Body of pancreas (tissue), 4 donors: ENCODE measurements around the gene MCF2. TPM values are rescaled to one million over a fixed set of nuclear protein-coding genes. Genes with fewer than 3 reads are reported as not detected.

Experiments used
- ATAC-seq: fragments of 150-250 bp; one replicate; pipeline ENCODE4 v1.9.1; 2016
- DNase-seq, 4 donors: peaks; one replicate each; pipeline ENCODE4 v3.0.0-alpha.2; 2019
- H3K27ac ChIP-seq, 4 donors: fragments of 200-600 bp; sonication (generic); 1 replicate in 3 of 4; 2 replicates in 1 of 4; pipeline versions ENCODE4 v1.5.1 to v1.6.1; 2016 to 2019; ENCODE audit warnings: mild to moderate bottlenecking in 1 of 4, mixed read lengths in 1 of 4, moderate library complexity in 1 of 4
- H3K27me3 ChIP-seq, 2 donors: fragments of 200-600 bp; sonication (generic); one replicate each; pipeline ENCODE4 v1.6.0; 2016; ENCODE audit warnings: mild to moderate bottlenecking in 1 of 2
- H3K36me3 ChIP-seq, 2 donors: fragments of 200-600 bp; sonication (generic); replicated peaks in 1 of 2; 2 replicates each; pipeline ENCODE4 v1.5.1; 2016; ENCODE audit warnings: low read depth in 2 of 2; ENCODE audit not compliant: insufficient read depth in 1 of 2
- H3K4me1 ChIP-seq: fragments of 200-600 bp; sonication (generic); one replicate; pipeline ENCODE4 v1.6.0; 2016
- H3K4me3 ChIP-seq, 2 donors: fragments of 200-600 bp; sonication (generic); 1 replicate in 1 of 2; 2 replicates in 1 of 2; pipeline ENCODE4 v1.5.1; 2016 to 2019
- H3K9me3 ChIP-seq, 3 donors: fragments of 200-600 bp; sonication (generic); 1 replicate in 2 of 3; 2 replicates in 1 of 3; pipeline ENCODE4 v1.5.1; 2016
- POLR2A ChIP-seq, 3 donors: fragments of 450-650 bp; IDR thresholded peaks; one replicate each; pipeline ENCODE4 v1.6.1; 2016; ENCODE audit warnings: antibody characterized with exemption in 3 of 3, mild to moderate bottlenecking in 2 of 3
- WGBS, 2 donors: methylation state at CpG; one replicate each; pipeline ENCODE4 v1.1.5; 2017; 5-methylcytosine and 5-hydroxymethylcytosine counted together
- intact Hi-C: fragments of 100-400 bp; cut with DNase I; formaldehyde crosslinking; loops from one replicate; pipeline ENCODE4 v1.15.1; 2023
- total RNA-seq, 2 donors: library from RNA; depleted of rRNA; stranded (reverse); fragments of >200 nt; gene quantifications; one replicate each; pipeline ENCODE4 v1.1.0, GENCODE V29; 2016
- TF ChIP-seq, protein P1 (sequence below), 7 experiments: fragments of 450-650 bp in 4 of 7; fragments of 200-600 bp in 3 of 7; sonication (generic) in 3 of 7; IDR thresholded peaks; one replicate each; pipeline ENCODE4 v1.5.1; 2016 to 2019; ENCODE audit warnings: antibody characterized with exemption in 7 of 7

Gene MCF2
- total RNA-seq, 2 donors from 2014 or later: 0.33 to 0.78 TPM

DNA sequence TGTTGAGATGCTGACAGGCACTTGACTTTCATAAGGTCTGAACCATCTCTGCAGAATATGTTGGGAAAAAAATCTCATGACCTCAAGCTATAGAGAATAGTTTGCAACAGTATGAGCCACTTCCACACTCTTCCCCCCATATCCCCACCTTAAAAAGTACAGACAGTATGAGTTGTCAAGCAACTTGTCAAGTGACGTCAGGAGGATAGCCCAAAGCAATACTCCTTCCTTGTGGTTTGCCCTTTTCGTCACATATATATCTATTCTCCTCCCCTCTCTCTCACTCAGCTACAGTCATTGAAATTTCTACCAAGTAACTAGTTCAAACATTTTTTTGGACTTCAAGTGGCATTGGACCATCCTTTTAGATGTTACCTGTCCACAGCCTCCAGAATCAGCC is 67.7 kb downstream of the MCF2 start:
- Histone ChIP-seq H3K36me3 (no peaks in the 10 kb centered on the region), H3K9me3 (no peaks in the 10 kb centered on the region), H3K27ac (no peak overlapping the region), H3K27me3 (no peaks in the 10 kb centered on the region), H3K4me3 (no peak overlapping the region), H3K4me1 (no peaks in the 10 kb centered on the region)
- 73 to 79% methylated on average over 2 of the region's 2 CpGs for whole genome bisulfite sequencing, 2 donors
- ATAC-seq (no peak), DNase-seq (no peak)
- intact Hi-C loops: no loop called here
- TF ChIP-seq, protein P1, sequence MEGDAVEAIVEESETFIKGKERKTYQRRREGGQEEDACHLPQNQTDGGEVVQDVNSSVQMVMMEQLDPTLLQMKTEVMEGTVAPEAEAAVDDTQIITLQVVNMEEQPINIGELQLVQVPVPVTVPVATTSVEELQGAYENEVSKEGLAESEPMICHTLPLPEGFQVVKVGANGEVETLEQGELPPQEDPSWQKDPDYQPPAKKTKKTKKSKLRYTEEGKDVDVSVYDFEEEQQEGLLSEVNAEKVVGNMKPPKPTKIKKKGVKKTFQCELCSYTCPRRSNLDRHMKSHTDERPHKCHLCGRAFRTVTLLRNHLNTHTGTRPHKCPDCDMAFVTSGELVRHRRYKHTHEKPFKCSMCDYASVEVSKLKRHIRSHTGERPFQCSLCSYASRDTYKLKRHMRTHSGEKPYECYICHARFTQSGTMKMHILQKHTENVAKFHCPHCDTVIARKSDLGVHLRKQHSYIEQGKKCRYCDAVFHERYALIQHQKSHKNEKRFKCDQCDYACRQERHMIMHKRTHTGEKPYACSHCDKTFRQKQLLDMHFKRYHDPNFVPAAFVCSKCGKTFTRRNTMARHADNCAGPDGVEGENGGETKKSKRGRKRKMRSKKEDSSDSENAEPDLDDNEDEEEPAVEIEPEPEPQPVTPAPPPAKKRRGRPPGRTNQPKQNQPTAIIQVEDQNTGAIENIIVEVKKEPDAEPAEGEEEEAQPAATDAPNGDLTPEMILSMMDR (IDR thresholded peaks at IDR 0.05): no peak
- TF ChIP-seq POLR2A (IDR thresholded peaks at IDR 0.05): no peak

GRCh38 chrX:139639253-139639652 is 68.7 kb downstream of the MCF2 start:
- no peaks in the 10 kb centered on the region for H3K9me3 ChIP-seq
- no peaks in the 10 kb centered on the region for H3K36me3 ChIP-seq
- 75 to 82% methylated on average over 8 of the region's 8 CpGs for WGBS, 2 donors
- no peaks in the 10 kb centered on the region for H3K4me1 ChIP-seq
- TF ChIP-seq, protein P1 (IDR thresholded peaks at IDR 0.05): no peak
- TF ChIP-seq POLR2A (IDR thresholded peaks at IDR 0.05): no peak
- no peak overlapping the region for H3K27ac ChIP-seq
- no peak for DNase-seq
- ATAC-seq: no peak
- intact Hi-C loops: no loop called here
- no peaks in the 10 kb centered on the region for H3K27me3 ChIP-seq
- H3K4me3 ChIP-seq: no peak overlapping the region

- intact Hi-C loops: no loop called here
- DNase-seq: no peak
- WGBS, 2 donors: 53 to 59% methylated on average over 1 of the region's 1 CpG
- ATAC-seq: no peak
- no peaks in the 10 kb centered on the region for H3K4me1 ChIP-seq
- H3K36me3 ChIP-seq: no peaks in the 10 kb centered on the region
- no peaks in the 10 kb centered on the region for H3K27me3 ChIP-seq
- H3K4me3 ChIP-seq: no peak overlapping the region
- TF ChIP-seq, protein P1 (IDR thresholded peaks at IDR 0.05): no peak
- no peak for TF ChIP-seq POLR2A (IDR thresholded peaks at IDR 0.05)
- H3K27ac ChIP-seq: no peak overlapping the region
- no peaks in the 10 kb centered on the region for H3K9me3 ChIP-seq
Observed at GRCh38 chrX:139600105-139600504, 107.9 kb downstream of the MCF2 start.

DNA sequence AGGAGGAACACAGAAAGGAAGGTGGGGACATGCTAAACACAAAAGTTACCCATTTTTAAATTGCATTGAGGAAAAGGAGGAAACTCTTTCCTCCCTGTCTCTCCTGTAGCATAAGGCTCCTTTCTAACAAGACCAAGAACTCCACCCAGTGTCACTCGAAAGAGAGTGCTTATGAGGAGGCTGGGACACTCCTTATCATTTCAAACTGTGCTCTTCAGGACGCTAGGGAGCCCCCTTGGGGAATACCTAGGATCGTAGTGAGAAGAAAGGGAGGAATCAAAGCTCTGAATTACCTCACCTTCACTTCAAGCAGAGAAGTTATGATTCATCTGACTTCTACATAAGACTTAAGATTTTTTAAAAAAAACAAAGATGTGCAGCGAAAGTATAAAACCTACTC is 111.9 kb downstream of the MCF2 start:
- TF ChIP-seq POLR2A (IDR thresholded peaks at IDR 0.05): no peak
- TF ChIP-seq, protein P1 (IDR thresholded peaks at IDR 0.05): no peak
- DNase-seq (no peak), ATAC-seq (no peak)
- 40 to 45% methylated on average over 4 of the region's 4 CpGs for WGBS, 2 donors
- no peaks in the 10 kb centered on the region for H3K9me3 ChIP-seq
- no peak overlapping the region for H3K4me3 ChIP-seq
- no peak overlapping the region for H3K27ac ChIP-seq
- H3K27me3 ChIP-seq: no peaks in the 10 kb centered on the region
- intact Hi-C loops: no loop called here
- H3K36me3 ChIP-seq: no peaks in the 10 kb centered on the region
- no peaks in the 10 kb centered on the region for H3K4me1 ChIP-seq

- no peaks in the 10 kb centered on the region for H3K4me1 ChIP-seq
- no peaks in the 10 kb centered on the region for H3K27me3 ChIP-seq
- DNase-seq: no peak
- no peak overlapping the region for H3K4me3 ChIP-seq
- WGBS, 2 donors: 53 to 61% methylated on average over 5 of the region's 5 CpGs
- H3K27ac ChIP-seq: no peak overlapping the region
- H3K9me3 ChIP-seq: no peaks in the 10 kb centered on the region
- no peaks in the 10 kb centered on the region for H3K36me3 ChIP-seq
- TF ChIP-seq, protein P1 (IDR thresholded peaks at IDR 0.05): no peak
- no peak for TF ChIP-seq POLR2A (IDR thresholded peaks at IDR 0.05)
- intact Hi-C loops: no loop called here
- ATAC-seq: no peak
Observed at GRCh38 chrX:139585613-139586012, 122.4 kb downstream of the MCF2 start.
